SK-N-SH (cell line): ENCODE results near the gene MCF2L. TPM values are rescaled to one million over a fixed set of nuclear protein-coding genes. Genes with fewer than 3 reads are reported as not detected.

Source experiments
- CTCF ChIA-PET: fragments of 300-600, 350-600 bp; formaldehyde crosslinking; extraction: SDS; loops from one replicate; lab custom pipeline; 2021; lab: Yijun Ruan, JAX
- POLR2A ChIA-PET: fragments of 350-600 bp; sonication (Branson Sonifier 250); formaldehyde crosslinking; extraction: SDS; loops from one replicate; lab custom pipeline; 2020; ENCODE audit warnings: antibody characterized with exemption, inconsistent platforms; lab: Yijun Ruan, JAX
- DNase-seq: peaks from one replicate; pipeline ENCODE4 v3.0.0; 2012
- H2AFZ ChIP-seq: fragments of 200-600 bp; sonication (generic); 2 replicates; pipeline ENCODE4 v1.8.1; 2016; ENCODE audit warnings: antibody characterized with exemption, mild to moderate bottlenecking, low read depth
- H3F3A ChIP-seq: fragments of 200-600 bp; sonication (generic); replicated peaks from 2 replicates; pipeline ENCODE3; 2016; ENCODE audit warnings: antibody characterized with exemption, mild to moderate bottlenecking; ENCODE audit not compliant: insufficient read depth
- H3K27ac ChIP-seq, 2 experiments: fragments of 200-500 bp in 1 of 2; fragments of 200-600 bp in 1 of 2; sonication (Bioruptor generic) in 1 of 2; sonication (generic), shearing (Covaris generic) in 1 of 2; 2 replicates each; pipeline versions ENCODE4 v1.5.1 to v1.6.1; 2014 to 2016; ENCODE audit warnings: low read depth in 2 of 2, inconsistent platforms in 1 of 2, low read length in 1 of 2, mild to moderate bottlenecking in 1 of 2, mixed read lengths in 1 of 2
- H3K27me3 ChIP-seq: fragments of 200-600 bp; sonication (generic), shearing (Covaris generic); 2 replicates; pipeline ENCODE4 v1.6.1; 2016; ENCODE audit warnings: mixed run types; ENCODE audit not compliant: insufficient read depth
- H3K36me3 ChIP-seq, 2 experiments: fragments of 200-500 bp in 1 of 2; fragments of 200-600 bp in 1 of 2; sonication (Bioruptor generic) in 1 of 2; sonication (generic) in 1 of 2; replicated peaks in 1 of 2; 2 replicates each; pipeline versions ENCODE3 to v1.5.1; 2014 to 2016; ENCODE audit warnings: low read length in 1 of 2, mild to moderate bottlenecking in 1 of 2; ENCODE audit not compliant: insufficient read depth in 2 of 2, control insufficient read depth in 1 of 2
- H3K4me1 ChIP-seq, 2 experiments: fragments of 200-500 bp in 1 of 2; fragments of 200-600 bp in 1 of 2; sonication (Bioruptor generic) in 1 of 2; sonication (generic), shearing (Covaris generic) in 1 of 2; 2 replicates each; pipeline versions ENCODE4 v1.5.1 to v1.6.1; 2014 to 2016; ENCODE audit warnings: low read depth in 1 of 2, low read length in 1 of 2, mixed run types in 1 of 2; ENCODE audit not compliant: insufficient read depth in 2 of 2, control insufficient read depth in 1 of 2
- H3K4me2 ChIP-seq: fragments of 200-600 bp; sonication (generic), shearing (Covaris generic); 2 replicates; pipeline ENCODE4 v1.6.1; 2017; ENCODE audit warnings: mixed run types
- H3K4me3 ChIP-seq, 2 experiments: fragments of 200-500 bp in 1 of 2; fragments of 200-600 bp in 1 of 2; sonication (Bioruptor generic) in 1 of 2; sonication (generic), shearing (Covaris generic) in 1 of 2; 2 replicates each; pipeline versions ENCODE4 v1.5.1 to v1.8.1; 2014 to 2016; ENCODE audit warnings: low read depth in 2 of 2, inconsistent platforms in 1 of 2, low read length in 1 of 2, mild to moderate bottlenecking in 1 of 2, mixed read lengths in 1 of 2, moderate library complexity in 1 of 2
- H3K79me2 ChIP-seq: fragments of 200-600 bp; sonication (generic); 2 replicates; pipeline ENCODE4 v1.8.1; 2017; ENCODE audit warnings: mild to moderate bottlenecking; ENCODE audit not compliant: insufficient read depth
- H3K9ac ChIP-seq: fragments of 200-600 bp; sonication (generic); 2 replicates; pipeline ENCODE4 v1.6.1; 2017; ENCODE audit warnings: mixed run types
- H3K9me2 ChIP-seq: fragments of 200-600 bp; sonication (generic); 2 replicates; pipeline ENCODE4 v1.6.1; 2017; ENCODE audit warnings: mixed run types
- H3K9me3 ChIP-seq: fragments of 200-600 bp; sonication (generic); 2 replicates; pipeline ENCODE4 v1.6.1; 2017; ENCODE audit warnings: mixed run types, mild to moderate bottlenecking, moderate library complexity
- H4K20me1 ChIP-seq: fragments of 200-600 bp; sonication (generic); 2 replicates; pipeline ENCODE4 v1.6.1; 2017; ENCODE audit warnings: mild to moderate bottlenecking, mixed run types; ENCODE audit not compliant: insufficient read depth
- CHD2 ChIP-seq: fragments of 150-350 bp; IDR thresholded peaks from 2 replicates; pipeline ENCODE4 v1.6.1; 2018; ENCODE audit warnings: low read length; ENCODE audit not compliant: partially characterized antibody
- FOXJ3 ChIP-seq: sonication (generic); formaldehyde crosslinking; IDR thresholded peaks from 2 replicates; pipeline ENCODE4 v1.5.1; 2020; ENCODE audit warnings: mild to moderate bottlenecking, missing genetic modification reagents
- FOXM1 ChIP-seq: IDR thresholded peaks from 2 replicates; pipeline ENCODE4 v1.4.0; 2012; ENCODE audit warnings: low read depth, mild to moderate bottlenecking
- GABPA ChIP-seq: IDR thresholded peaks from 2 replicates; pipeline ENCODE4 v1.4.0; 2012; ENCODE audit warnings: low read depth, mild to moderate bottlenecking
- JUND ChIP-seq: IDR thresholded peaks from 2 replicates; pipeline ENCODE4 v1.4.0; 2012
- MEF2A ChIP-seq: IDR thresholded peaks from 2 replicates; pipeline ENCODE4 v1.4.0; 2012; ENCODE audit warnings: low read depth, borderline replicate concordance
- NFIC ChIP-seq: IDR thresholded peaks from 2 replicates; pipeline ENCODE4 v1.4.0; 2012; ENCODE audit warnings: borderline replicate concordance
- NRF1 ChIP-seq: IDR thresholded peaks from 2 replicates; pipeline ENCODE4 v1.6.1; 2012; ENCODE audit warnings: low read depth, mild to moderate bottlenecking, low read length
- POLR2AphosphoS5 ChIP-seq: IDR thresholded peaks from 2 replicates; pipeline ENCODE4 v1.6.1; 2012; ENCODE audit warnings: low read depth, low read length
- SIN3A ChIP-seq: IDR thresholded peaks from 2 replicates; pipeline ENCODE4 v1.6.1; 2012; ENCODE audit warnings: low read depth, mild to moderate bottlenecking, low read length, moderate library complexity, borderline replicate concordance
- SMC3 ChIP-seq: IDR thresholded peaks from 2 replicates; pipeline ENCODE4 v1.6.1; 2012; ENCODE audit warnings: low read depth, low read length, improper control_type of control experiment
- TAF1 ChIP-seq: IDR thresholded peaks from 2 replicates; pipeline ENCODE4 v1.6.1; 2012; ENCODE audit warnings: low read depth, mild to moderate bottlenecking, low read length, moderate library complexity, borderline replicate concordance
- TCF12 ChIP-seq: IDR thresholded peaks from 2 replicates; pipeline ENCODE4 v1.4.0; 2012
- TEAD4 ChIP-seq: IDR thresholded peaks from 2 replicates; pipeline ENCODE4 v1.4.0; 2012; ENCODE audit warnings: mild to moderate bottlenecking, borderline replicate concordance; ENCODE audit not compliant: insufficient read depth
- WGBS: methylation state at CpG from one replicate; pipeline ENCODE4 v1.1.6; 2017; ENCODE audit warnings: low lambda C conversion rate; 5-methylcytosine and 5-hydroxymethylcytosine counted together
- polyA plus RNA-seq, 3 experiments: library from polyadenylated mRNA; depleted of rRNA; stranded (reverse); fragments of >200 nt; gene quantifications; 2 replicates each; pipeline ENCODE4 v1.2.3, GENCODE V29; 2012
- TF ChIP-seq, protein P1 (sequence below): fragments of 200-600 bp; sonication (generic); IDR thresholded peaks from 2 replicates; pipeline ENCODE4 v1.6.1; 2017; ENCODE audit warnings: antibody characterized with exemption, mild to moderate bottlenecking, moderate library complexity
- TF ChIP-seq, protein P2 (sequence below): IDR thresholded peaks from 2 replicates; pipeline ENCODE4 v1.4.0; 2012; ENCODE audit warnings: low read depth, borderline replicate concordance
- TF ChIP-seq, protein P3 (sequence below): IDR thresholded peaks from 2 replicates; pipeline ENCODE4; 2012

MCF2L gene
- polyA plus RNA-seq, 1 of the 3 experiments (the other 2 are of a cell fraction) = 0.56 TPM

DNA sequence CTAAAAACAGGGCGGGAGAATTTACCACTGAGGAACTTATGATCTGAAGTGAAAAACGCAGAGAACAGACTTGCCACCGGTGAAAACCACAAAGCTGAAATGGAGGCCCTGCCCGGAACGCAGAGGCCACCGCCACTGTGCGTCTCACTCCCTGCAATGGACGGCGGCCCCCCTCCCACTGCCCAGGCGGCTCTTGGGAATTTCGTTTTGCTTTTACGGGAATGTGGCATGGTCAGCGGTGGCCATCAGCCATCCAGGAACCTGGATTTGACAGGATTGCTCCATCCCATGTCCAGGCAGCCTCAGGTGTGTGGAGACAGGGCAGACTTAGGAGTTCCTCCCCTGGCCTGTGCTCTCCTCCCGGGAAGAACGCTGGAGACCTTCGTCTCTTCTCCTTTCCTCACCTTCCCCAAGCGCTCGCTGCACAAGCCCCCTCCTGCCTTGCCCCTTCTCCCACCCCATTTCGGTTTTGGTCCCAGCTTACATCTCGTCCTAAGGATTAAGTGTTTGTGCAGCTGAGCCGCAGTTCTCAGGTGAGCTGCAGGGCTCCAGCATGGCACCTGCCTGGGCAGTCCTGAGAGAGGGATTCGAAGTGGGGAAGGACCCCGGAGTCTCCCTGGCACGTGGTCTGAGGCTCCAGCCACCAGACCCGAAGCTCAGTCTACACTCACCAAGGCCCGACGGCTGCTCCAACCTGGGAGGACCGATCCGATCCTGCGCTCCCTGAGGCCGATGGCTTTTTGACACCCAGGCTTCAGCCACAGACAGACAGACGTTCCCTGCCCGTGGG, 49.9 kb downstream of the MCF2L start:
- CTCF ChIA-PET = interaction anchor here (1.0 to 3.1 kb wide), 4 partner anchors 10 to 75 kb away, joined by 3 to 19 read pairs (median 5); no protein-coding TSS in a partner anchor
- DNase-seq = no peak
- 70% methylated on average over 28 of the region's 33 CpGs for WGBS
- no peak overlapping the region for H3K4me3 ChIP-seq
- H3K9me3 ChIP-seq = no peaks in the 10 kb centered on the region
- no peak overlapping the region for H3K27ac ChIP-seq
- H3K4me2 ChIP-seq = no peak overlapping the region
- H3K27me3 ChIP-seq = no peaks in the 10 kb centered on the region; the same call in 1 of the 2 replicates
- H2AFZ ChIP-seq = no peak overlapping the region
- no peak for TF ChIP-seq FOXJ3 (CRISPR knock-in tag)
- no peak for TF ChIP-seq NRF1
- TF ChIP-seq, protein P1, sequence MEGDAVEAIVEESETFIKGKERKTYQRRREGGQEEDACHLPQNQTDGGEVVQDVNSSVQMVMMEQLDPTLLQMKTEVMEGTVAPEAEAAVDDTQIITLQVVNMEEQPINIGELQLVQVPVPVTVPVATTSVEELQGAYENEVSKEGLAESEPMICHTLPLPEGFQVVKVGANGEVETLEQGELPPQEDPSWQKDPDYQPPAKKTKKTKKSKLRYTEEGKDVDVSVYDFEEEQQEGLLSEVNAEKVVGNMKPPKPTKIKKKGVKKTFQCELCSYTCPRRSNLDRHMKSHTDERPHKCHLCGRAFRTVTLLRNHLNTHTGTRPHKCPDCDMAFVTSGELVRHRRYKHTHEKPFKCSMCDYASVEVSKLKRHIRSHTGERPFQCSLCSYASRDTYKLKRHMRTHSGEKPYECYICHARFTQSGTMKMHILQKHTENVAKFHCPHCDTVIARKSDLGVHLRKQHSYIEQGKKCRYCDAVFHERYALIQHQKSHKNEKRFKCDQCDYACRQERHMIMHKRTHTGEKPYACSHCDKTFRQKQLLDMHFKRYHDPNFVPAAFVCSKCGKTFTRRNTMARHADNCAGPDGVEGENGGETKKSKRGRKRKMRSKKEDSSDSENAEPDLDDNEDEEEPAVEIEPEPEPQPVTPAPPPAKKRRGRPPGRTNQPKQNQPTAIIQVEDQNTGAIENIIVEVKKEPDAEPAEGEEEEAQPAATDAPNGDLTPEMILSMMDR = no peak
- TF ChIP-seq MEF2A = no peak
- no peak for TF ChIP-seq SMC3
- no peak for TF ChIP-seq TEAD4
- no peak for TF ChIP-seq TCF12
- POLR2A ChIA-PET = no interaction called here
- no peaks in the 10 kb centered on the region for H3K9me2 ChIP-seq
- H3K79me2 ChIP-seq = no peaks in the 10 kb centered on the region
- H3K9ac ChIP-seq = no peak overlapping the region
- H3F3A ChIP-seq = no peaks in the 10 kb centered on the region
- no peaks in the 10 kb centered on the region for H3K36me3 ChIP-seq
- H3K4me1 ChIP-seq = peaks cover 0 to 2% of the 10 kb centered on the region in 2 experiments; a peak in 1 of 4 replicates
- H4K20me1 ChIP-seq = no peaks in the 10 kb centered on the region

DNA sequence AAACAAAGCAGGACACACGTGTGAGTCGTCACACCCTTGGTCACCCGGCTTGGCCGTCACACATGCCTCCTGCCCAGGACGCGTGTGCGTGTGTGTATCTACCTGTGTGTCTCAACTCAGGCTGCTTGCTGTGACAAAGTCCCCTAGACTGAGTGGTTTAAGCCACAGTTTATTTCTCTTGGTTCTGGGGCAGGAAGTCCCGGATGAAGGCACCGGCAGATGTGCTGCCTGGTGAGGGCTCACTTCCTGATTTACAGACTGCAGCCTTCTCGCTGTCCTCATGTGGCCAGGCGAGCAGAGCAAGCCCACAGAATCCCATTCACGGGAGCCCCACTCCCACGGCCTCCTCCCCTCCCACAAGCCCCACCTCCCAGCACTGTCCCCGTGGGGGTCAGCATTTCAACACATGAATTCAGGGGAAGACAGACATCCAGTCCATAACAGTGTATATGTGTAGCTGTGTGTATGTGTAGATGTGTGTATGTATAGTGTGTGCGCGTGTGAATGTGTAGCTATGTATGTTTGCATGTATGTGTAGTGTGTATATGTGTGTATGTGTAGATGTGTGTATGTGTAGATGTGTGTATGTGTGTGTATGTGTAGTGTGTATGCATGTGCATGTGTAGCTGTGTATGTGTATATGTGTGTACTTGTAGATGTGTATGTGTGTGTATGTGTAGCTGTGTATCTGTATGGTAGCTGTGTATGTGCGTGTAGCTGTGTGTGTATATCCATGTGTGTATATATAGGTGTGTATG, 51.5 kb downstream of the MCF2L start:
- H4K20me1 ChIP-seq = no peaks in the 10 kb centered on the region
- no peaks in the 10 kb centered on the region for H3F3A ChIP-seq
- no peak overlapping the region for H3K27ac ChIP-seq
- no peaks in the 10 kb centered on the region; the same call in 1 of the 2 replicates for H3K27me3 ChIP-seq
- ChIA-PET POLR2A (interaction anchor here (0.5 kb wide), 1 partner anchor 446 kb away, joined by 3 read pairs; no protein-coding TSS in a partner anchor), CTCF (interaction anchor here (1.3 to 3.1 kb wide), 3 partner anchors 8 to 51 kb away, joined by 4 to 19 read pairs (median 7); partner anchors contain the start of gene MCF2L)
- H3K79me2 ChIP-seq = no peaks in the 10 kb centered on the region
- H3K4me1 ChIP-seq = no peaks in the 10 kb centered on the region; a peak in 1 of 4 replicates
- no peaks in the 10 kb centered on the region for H3K9me3 ChIP-seq
- H3K4me3 ChIP-seq = no peak overlapping the region
- H3K9ac ChIP-seq = no peak overlapping the region
- TF ChIP-seq MEF2A (no peak), FOXM1 (no peak), SIN3A (no peak), TAF1 (no peak), JUND (no peak), POLR2AphosphoS5 (no peak), NFIC (no peak), CHD2 (no peak), SMC3 (no peak), GABPA (no peak)
- TF ChIP-seq, protein P2, sequence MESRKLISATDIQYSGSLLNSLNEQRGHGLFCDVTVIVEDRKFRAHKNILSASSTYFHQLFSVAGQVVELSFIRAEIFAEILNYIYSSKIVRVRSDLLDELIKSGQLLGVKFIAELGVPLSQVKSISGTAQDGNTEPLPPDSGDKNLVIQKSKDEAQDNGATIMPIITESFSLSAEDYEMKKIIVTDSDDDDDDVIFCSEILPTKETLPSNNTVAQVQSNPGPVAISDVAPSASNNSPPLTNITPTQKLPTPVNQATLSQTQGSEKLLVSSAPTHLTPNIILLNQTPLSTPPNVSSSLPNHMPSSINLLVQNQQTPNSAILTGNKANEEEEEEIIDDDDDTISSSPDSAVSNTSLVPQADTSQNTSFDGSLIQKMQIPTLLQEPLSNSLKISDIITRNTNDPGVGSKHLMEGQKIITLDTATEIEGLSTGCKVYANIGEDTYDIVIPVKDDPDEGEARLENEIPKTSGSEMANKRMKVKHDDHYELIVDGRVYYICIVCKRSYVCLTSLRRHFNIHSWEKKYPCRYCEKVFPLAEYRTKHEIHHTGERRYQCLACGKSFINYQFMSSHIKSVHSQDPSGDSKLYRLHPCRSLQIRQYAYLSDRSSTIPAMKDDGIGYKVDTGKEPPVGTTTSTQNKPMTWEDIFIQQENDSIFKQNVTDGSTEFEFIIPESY = no peak
- TF ChIP-seq, protein P3, sequence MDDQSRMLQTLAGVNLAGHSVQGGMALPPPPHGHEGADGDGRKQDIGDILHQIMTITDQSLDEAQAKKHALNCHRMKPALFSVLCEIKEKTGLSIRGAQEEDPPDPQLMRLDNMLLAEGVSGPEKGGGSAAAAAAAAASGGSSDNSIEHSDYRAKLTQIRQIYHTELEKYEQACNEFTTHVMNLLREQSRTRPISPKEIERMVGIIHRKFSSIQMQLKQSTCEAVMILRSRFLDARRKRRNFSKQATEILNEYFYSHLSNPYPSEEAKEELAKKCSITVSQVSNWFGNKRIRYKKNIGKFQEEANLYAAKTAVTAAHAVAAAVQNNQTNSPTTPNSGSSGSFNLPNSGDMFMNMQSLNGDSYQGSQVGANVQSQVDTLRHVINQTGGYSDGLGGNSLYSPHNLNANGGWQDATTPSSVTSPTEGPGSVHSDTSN = no peak
- TF ChIP-seq, all 33 proteins: peak for 0
- H3K9me2 ChIP-seq = no peaks in the 10 kb centered on the region
- no peak for DNase-seq
- WGBS = 65% methylated on average over 13 of the region's 17 CpGs
- H3K4me2 ChIP-seq = no peak overlapping the region
- no peak overlapping the region for H2AFZ ChIP-seq
- H3K36me3 ChIP-seq = no peaks in the 10 kb centered on the region
